Fibroblast of lung (primary cell): ENCODE results near the gene GRP. TPM values are rescaled to one million over a fixed set of nuclear protein-coding genes. Genes with fewer than 3 reads are reported as not detected.
A peak's percentile ranks its signal among the peaks of the same experiment; 100 is the strongest.

Experiments used
- DNase-seq, 2 donors: peaks; one replicate each; pipeline versions ENCODE4 v3.0.0 to v3.0.0-alpha.2; 2010; ENCODE audit warnings: low read depth in 2 of 2
- H2AFZ ChIP-seq: 2 replicates; pipeline ENCODE4 v1.5.1; 2012; ENCODE audit warnings: low read length, control low read depth, inconsistent platforms
- H3K27ac ChIP-seq: 2 replicates; pipeline ENCODE4 v1.5.1; 2011; ENCODE audit warnings: low read length, control low read depth; ENCODE audit not compliant: insufficient read depth
- H3K27me3 ChIP-seq: 2 replicates; pipeline ENCODE4 v1.5.1; 2011; ENCODE audit warnings: mild to moderate bottlenecking, low read length; ENCODE audit not compliant: control insufficient read depth, insufficient read depth
- H3K36me3 ChIP-seq: 2 replicates; pipeline ENCODE4 v1.5.1; 2011; ENCODE audit warnings: low read length; ENCODE audit not compliant: control insufficient read depth, insufficient read depth
- H3K4me1 ChIP-seq: 2 replicates; pipeline ENCODE4 v1.5.1; 2011; ENCODE audit warnings: low read length; ENCODE audit not compliant: control insufficient read depth, insufficient read depth; ENCODE audit errors: extremely low read depth
- H3K4me2 ChIP-seq: 2 replicates; pipeline ENCODE4 v1.5.1; 2011; ENCODE audit warnings: low read length, control low read depth; ENCODE audit not compliant: insufficient read depth; ENCODE audit errors: extremely low read depth
- H3K4me3 ChIP-seq, 4 experiments: fragments of 200-600 bp in 1 of 4; sonication (generic) in 1 of 4; replicated peaks in 1 of 4; 2 replicates each; pipeline ENCODE4 v1.5.1; 2011 to 2016; ENCODE audit warnings: low read length in 4 of 4, low read depth in 3 of 4, mild to moderate bottlenecking in 3 of 4, control low read depth in 2 of 4, inconsistent platforms in 1 of 4, mixed read lengths in 1 of 4; ENCODE audit not compliant: insufficient read depth in 1 of 4; ENCODE audit errors: control extremely low read depth in 1 of 4
- H3K79me2 ChIP-seq: 2 replicates; pipeline ENCODE4 v1.5.1; 2012; ENCODE audit warnings: mild to moderate bottlenecking, low read length, inconsistent platforms; ENCODE audit not compliant: control insufficient read depth, insufficient read depth
- H3K9ac ChIP-seq: 2 replicates; pipeline ENCODE4 v1.5.1; 2011; ENCODE audit warnings: mild to moderate bottlenecking, low read length, control low read depth; ENCODE audit not compliant: insufficient read depth
- H3K9me3 ChIP-seq: 2 replicates; pipeline ENCODE4 v1.5.1; 2012; ENCODE audit warnings: low read depth, low read length; ENCODE audit not compliant: control insufficient read depth, insufficient read depth
- H4K20me1 ChIP-seq: 2 replicates; pipeline ENCODE4 v1.5.1; 2011; ENCODE audit warnings: low read length; ENCODE audit not compliant: control insufficient read depth, insufficient read depth; ENCODE audit errors: extremely low read depth
- CTCF ChIP-seq, 2 donors: IDR thresholded peaks in 1 of 2; conservative IDR thresholded peaks in 1 of 2; 1 replicate in 1 of 2; 2 replicates in 1 of 2; pipeline ENCODE4 v1.5.1; 2011 to 2012; ENCODE audit warnings: low read length in 2 of 2, control low read depth in 1 of 2, inconsistent platforms in 1 of 2, low read depth in 1 of 2, mild to moderate bottlenecking in 1 of 2
- EZH2 ChIP-seq: IDR thresholded peaks from 2 replicates; pipeline ENCODE4 v1.5.1; 2012; ENCODE audit warnings: low read length, control low read depth, mild to moderate bottlenecking; ENCODE audit errors: missing control alignments
- polyA plus RNA-seq, 2 donors: library from polyadenylated mRNA; depleted of rRNA in 1 of 2; stranded (reverse) in 1 of 2; unstranded in 1 of 2; fragments of >200 nt; gene quantifications; 2 replicates each; pipeline ENCODE4 v1.2.1, GENCODE V29; 2011 to 2012; ENCODE audit warnings: missing spikeins in 1 of 2
- total RNA-seq: library from RNA; depleted of rRNA; stranded (reverse); fragments of >200 nt; gene quantifications from 2 replicates; pipeline ENCODE4 v1.2.1, GENCODE V29; 2014

Gene GRP
- total and polyA plus RNA-seq, 2 donors (not counting 1 experiment from before 2014, with no cell fraction given), result not detected

GRCh38 chr18:59268127-59268720 is 48.3 kb downstream of the GRP start:
- Histone ChIP-seq H3K4me1 (no peaks in the 10 kb centered on the region), H4K20me1 (no peaks in the 10 kb centered on the region), H3K79me2 (no peaks in the 10 kb centered on the region), H3K9ac (no peak overlapping the region), H3K9me3 (no peaks in the 10 kb centered on the region), H2AFZ (no peak overlapping the region), H3K27ac (no peak overlapping the region), H3K36me3 (no peaks in the 10 kb centered on the region), H3K4me3 (no peak overlapping the region), H3K27me3 (peaks cover 92% of the 10 kb centered on the region), H3K4me2 (no peak overlapping the region)
- DNase-seq, result no peak
- TF ChIP-seq CTCF (conservative IDR thresholded peaks at IDR 0.05 in 1 of 2, IDR thresholded peaks at IDR 0.05 in 1 of 2; ENCODE audit: low read depth in 1 of 2, low read length in 2 of 2), result no peak
- no peak for TF ChIP-seq EZH2

- Histone ChIP-seq H2AFZ (no peak overlapping the region), H3K36me3 (no peaks in the 10 kb centered on the region), H3K4me2 (no peak overlapping the region), H3K9ac (no peak overlapping the region), H3K4me1 (no peaks in the 10 kb centered on the region), H3K27ac (no peak overlapping the region), H3K9me3 (no peaks in the 10 kb centered on the region), H3K4me3 (no peak overlapping the region), H3K27me3 (peaks cover 94% of the 10 kb centered on the region), H4K20me1 (no peaks in the 10 kb centered on the region), H3K79me2 (no peaks in the 10 kb centered on the region)
- TF ChIP-seq CTCF (conservative IDR thresholded peaks at IDR 0.05 in 1 of 2, IDR thresholded peaks at IDR 0.05 in 1 of 2; ENCODE audit: low read depth in 1 of 2, low read length in 2 of 2) (no peak), EZH2 (peak; percentile 88)
- DNase-seq, result peak in 1 of 2 donors; percentile 25
Measured at GRCh38 chr18:59268721-59269562, 49.0 kb downstream of the GRP start.

GRCh38 chr18:59269563-59270119 is 49.7 kb downstream of the GRP start:
- no peaks in the 10 kb centered on the region for H3K4me1 ChIP-seq
- H3K27ac ChIP-seq, result no peak overlapping the region
- TF ChIP-seq CTCF (conservative IDR thresholded peaks at IDR 0.05 in 1 of 2, IDR thresholded peaks at IDR 0.05 in 1 of 2; ENCODE audit: low read depth in 1 of 2, low read length in 2 of 2) (no peak), EZH2 (peak; percentile 46)
- H3K9me3 ChIP-seq, result no peaks in the 10 kb centered on the region
- H3K36me3 ChIP-seq, result no peaks in the 10 kb centered on the region
- no peaks in the 10 kb centered on the region for H4K20me1 ChIP-seq
- H3K4me3 ChIP-seq, result no peak overlapping the region
- H3K9ac ChIP-seq, result no peak overlapping the region
- no peak overlapping the region for H3K4me2 ChIP-seq
- no peak for DNase-seq
- no peak overlapping the region for H2AFZ ChIP-seq
- peaks cover 94% of the 10 kb centered on the region for H3K27me3 ChIP-seq
- H3K79me2 ChIP-seq, result no peaks in the 10 kb centered on the region
